HepG2 (cell line): Measurements from ENCODE around the gene RGS19. TPM values are rescaled to one million over a fixed set of nuclear protein-coding genes. Genes with fewer than 3 reads are reported as not detected.
A peak's percentile ranks its signal among the peaks of the same experiment; 100 is the strongest.

Experiments used
- AGO2 ChIP-seq: fragments of 200-400 bp; formaldehyde crosslinking; optimal IDR thresholded peaks from 2 replicates; pipeline ENCODE3; 2017; ENCODE audit warnings: mild to moderate bottlenecking, low read depth, low read length, moderate library complexity
- CTCF ChIP-seq: sonication (generic); formaldehyde crosslinking; IDR thresholded peaks from 2 replicates; pipeline ENCODE4 v1.5.0; 2020; ENCODE audit warnings: mild to moderate bottlenecking, missing genetic modification reagents, moderate library complexity
- FLYWCH1 ChIP-seq: sonication (generic); formaldehyde crosslinking; IDR thresholded peaks from 2 replicates; pipeline ENCODE4 v1.8.1; 2023; ENCODE audit warnings: mild to moderate bottlenecking, missing genetic modification reagents
- FOXA1 ChIP-seq, 2 experiments: fragments of 450-650 bp in 1 of 2; sonication (generic) in 1 of 2; formaldehyde crosslinking in 1 of 2; IDR thresholded peaks; 2 replicates each; pipeline versions ENCODE4 v1.4.0 to v1.6.1; 2016 to 2020; ENCODE audit warnings: missing genetic modification reagents in 1 of 2
- IRF9 ChIP-seq: sonication (generic); formaldehyde crosslinking; IDR thresholded peaks from 2 replicates; pipeline ENCODE4 v1.8.0; 2022; ENCODE audit warnings: missing genetic modification reagents, mild to moderate bottlenecking, borderline replicate concordance
- KLF11 ChIP-seq: IDR thresholded peaks from 2 replicates; pipeline ENCODE4 v1.6.1; 2016; ENCODE audit warnings: missing compliant biosample characterization
- RBM22 ChIP-seq: fragments of 200-400 bp; formaldehyde crosslinking; optimal IDR thresholded peaks from 2 replicates; pipeline ENCODE3; 2017; ENCODE audit warnings: mild to moderate bottlenecking, low read length, moderate library complexity
- SALL1 ChIP-seq: sonication (generic); formaldehyde crosslinking; IDR thresholded peaks from 2 replicates; pipeline ENCODE4 v1.8.0; 2022; ENCODE audit warnings: mild to moderate bottlenecking, missing genetic modification reagents
- SOX5 ChIP-seq: IDR thresholded peaks from 2 replicates; pipeline ENCODE4 v1.6.1; 2016; ENCODE audit warnings: borderline replicate concordance
- ZBTB14 ChIP-seq: sonication (generic); formaldehyde crosslinking; IDR thresholded peaks from 2 replicates; pipeline ENCODE4 v1.4.0; 2020; ENCODE audit warnings: missing genetic modification reagents
- ZBTB43 ChIP-seq: sonication (generic); formaldehyde crosslinking; conservative IDR thresholded peaks from 2 replicates; pipeline ENCODE4 v1.4.0; 2020; ENCODE audit warnings: missing genetic modification reagents
- ZIK1 ChIP-seq: sonication (generic); formaldehyde crosslinking; IDR thresholded peaks from 2 replicates; pipeline ENCODE4 v1.5.0; 2020; ENCODE audit warnings: mild to moderate bottlenecking, low read depth, missing genetic modification reagents, borderline replicate concordance
- ZNF556 ChIP-seq: sonication (generic); formaldehyde crosslinking; IDR thresholded peaks from 2 replicates; pipeline ENCODE4 v1.4.0; 2020; ENCODE audit warnings: mild to moderate bottlenecking, missing genetic modification reagents, borderline replicate concordance
- ZNF772 ChIP-seq: sonication (generic); formaldehyde crosslinking; IDR thresholded peaks from 2 replicates; pipeline ENCODE4 v1.5.0; 2020; ENCODE audit warnings: mild to moderate bottlenecking, missing genetic modification reagents
- ZSCAN31 ChIP-seq: sonication (generic); formaldehyde crosslinking; IDR thresholded peaks from 2 replicates; pipeline ENCODE4 v1.5.0; 2020; ENCODE audit warnings: low read depth, mild to moderate bottlenecking, missing genetic modification reagents
- polyA plus RNA-seq, 8 experiments: library from polyadenylated mRNA; depleted of rRNA in 3 of 8; stranded (reverse) in 7 of 8; unstranded in 1 of 8; fragments of >200 nt; fragmentation: Illumina TruSeq in 4 of 8; extraction: Trizol in 4 of 8; gene quantifications; 2 replicates each; pipeline versions ENCODE4 v1.2.1 to v1.2.3, GENCODE V29; 2011 to 2016; ENCODE audit warnings: low read depth in 4 of 8, missing spikeins in 1 of 8, mixed read lengths in 1 of 8; ENCODE audit not compliant: insufficient read depth in 1 of 8
- total RNA-seq, 5 experiments: library from RNA; depleted of rRNA; stranded (reverse); fragments of >200 nt; fragmentation: Illumina TruSeq; extraction: Trizol; gene quantifications; 2 replicates each; pipeline ENCODE4 v1.2.3, GENCODE V29; 2016; ENCODE audit warnings: low read depth in 1 of 5
- TF ChIP-seq, protein P1 (sequence below): sonication (generic); formaldehyde crosslinking; IDR thresholded peaks from 2 replicates; pipeline ENCODE4 v1.5.1; 2020; ENCODE audit warnings: mild to moderate bottlenecking, missing genetic modification reagents, moderate library complexity
- TF ChIP-seq, protein P2 (sequence below): sonication (generic); formaldehyde crosslinking; IDR thresholded peaks from 2 replicates; pipeline ENCODE4 v1.8.1; 2023; ENCODE audit warnings: mild to moderate bottlenecking, inconsistent platforms, moderate library complexity, missing genetic modification reagents, borderline replicate concordance

The RGS19 gene
- total and polyA plus RNA-seq, 2 of the 13 experiments (the other 11 are each of a cell fraction or from before 2014, with no cell fraction given), result 10.7 to 11.9 TPM

DNA sequence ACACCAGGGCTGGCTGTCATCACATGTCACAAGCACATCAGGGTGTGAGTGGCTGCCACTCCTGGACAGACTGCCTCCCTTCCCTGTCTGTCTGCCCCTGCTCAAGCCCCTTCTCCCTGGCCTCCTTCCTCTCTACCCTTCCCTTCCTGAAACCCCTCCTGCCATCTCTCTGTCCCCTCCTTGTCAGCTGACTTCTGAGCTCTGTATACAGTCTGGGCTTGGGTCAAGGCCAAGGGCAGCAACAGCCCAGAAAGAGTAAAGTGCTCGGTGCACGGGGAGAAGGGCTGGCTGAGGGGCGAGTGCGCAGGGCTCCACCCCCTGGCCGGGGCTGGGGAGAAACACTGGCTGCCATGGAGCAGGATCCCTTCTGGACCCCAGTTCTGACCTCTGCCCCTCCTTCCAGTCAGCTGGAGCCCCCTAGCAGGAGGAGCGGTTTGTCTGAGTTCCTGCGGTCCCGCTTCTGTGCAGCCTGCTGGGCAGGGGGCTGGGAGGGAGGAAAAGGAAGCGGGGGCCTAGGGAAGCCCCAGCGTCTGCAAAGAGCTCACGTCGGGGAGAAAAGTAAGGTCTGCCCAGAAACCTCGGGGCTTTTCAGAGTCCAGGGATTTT is 2.9 kb upstream of the RGS19 start (continued):
- TF ChIP-seq FOXA1 (IDR thresholded peaks at IDR 0.05) (no peak), FOXA1 (CRISPR knock-in tag; IDR thresholded peaks at IDR 0.05) (peak; percentile 61), KLF11 (0 out of 2 replicates have a peak, but pooled peaks have one; percentile 10), ZNF556 (CRISPR knock-in tag) (no peak), ZBTB43 (CRISPR knock-in tag) (0 out of 2 replicates have a peak, but pooled peaks have one; percentile 32), ZNF772 (CRISPR knock-in tag) (no peak), ZBTB14 (CRISPR knock-in tag) (0 out of 2 replicates have a peak, but pooled peaks have one; percentile 25), ZSCAN31 (CRISPR knock-in tag) (no peak), RBM22 (no peak), AGO2 (no peak), SOX5 (CRISPR knock-in tag) (peak; percentile 47), CTCF (peak; percentile 59), IRF9 (CRISPR knock-in tag) (0 out of 2 replicates have a peak, but pooled peaks have one; percentile 4), SALL1 (CRISPR knock-in tag) (0 out of 2 replicates have a peak, but pooled peaks have one; percentile 37), ZIK1 (CRISPR knock-in tag) (0 out of 2 replicates have a peak, but pooled peaks have one; percentile 16), FLYWCH1 (CRISPR knock-in tag) (no peak)
- TF ChIP-seq, protein P1, sequence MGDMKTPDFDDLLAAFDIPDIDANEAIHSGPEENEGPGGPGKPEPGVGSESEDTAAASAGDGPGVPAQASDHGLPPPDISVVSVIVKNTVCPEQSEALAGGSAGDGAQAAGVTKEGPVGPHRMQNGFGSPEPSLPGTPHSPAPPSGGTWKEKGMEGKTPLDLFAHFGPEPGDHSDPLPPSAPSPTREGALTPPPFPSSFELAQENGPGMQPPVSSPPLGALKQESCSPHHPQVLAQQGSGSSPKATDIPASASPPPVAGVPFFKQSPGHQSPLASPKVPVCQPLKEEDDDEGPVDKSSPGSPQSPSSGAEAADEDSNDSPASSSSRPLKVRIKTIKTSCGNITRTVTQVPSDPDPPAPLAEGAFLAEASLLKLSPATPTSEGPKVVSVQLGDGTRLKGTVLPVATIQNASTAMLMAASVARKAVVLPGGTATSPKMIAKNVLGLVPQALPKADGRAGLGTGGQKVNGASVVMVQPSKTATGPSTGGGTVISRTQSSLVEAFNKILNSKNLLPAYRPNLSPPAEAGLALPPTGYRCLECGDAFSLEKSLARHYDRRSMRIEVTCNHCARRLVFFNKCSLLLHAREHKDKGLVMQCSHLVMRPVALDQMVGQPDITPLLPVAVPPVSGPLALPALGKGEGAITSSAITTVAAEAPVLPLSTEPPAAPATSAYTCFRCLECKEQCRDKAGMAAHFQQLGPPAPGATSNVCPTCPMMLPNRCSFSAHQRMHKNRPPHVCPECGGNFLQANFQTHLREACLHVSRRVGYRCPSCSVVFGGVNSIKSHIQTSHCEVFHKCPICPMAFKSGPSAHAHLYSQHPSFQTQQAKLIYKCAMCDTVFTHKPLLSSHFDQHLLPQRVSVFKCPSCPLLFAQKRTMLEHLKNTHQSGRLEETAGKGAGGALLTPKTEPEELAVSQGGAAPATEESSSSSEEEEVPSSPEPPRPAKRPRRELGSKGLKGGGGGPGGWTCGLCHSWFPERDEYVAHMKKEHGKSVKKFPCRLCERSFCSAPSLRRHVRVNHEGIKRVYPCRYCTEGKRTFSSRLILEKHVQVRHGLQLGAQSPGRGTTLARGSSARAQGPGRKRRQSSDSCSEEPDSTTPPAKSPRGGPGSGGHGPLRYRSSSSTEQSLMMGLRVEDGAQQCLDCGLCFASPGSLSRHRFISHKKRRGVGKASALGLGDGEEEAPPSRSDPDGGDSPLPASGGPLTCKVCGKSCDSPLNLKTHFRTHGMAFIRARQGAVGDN, result peak; percentile 42; the same call in 1 of the 2 replicates
- TF ChIP-seq, protein P2, sequence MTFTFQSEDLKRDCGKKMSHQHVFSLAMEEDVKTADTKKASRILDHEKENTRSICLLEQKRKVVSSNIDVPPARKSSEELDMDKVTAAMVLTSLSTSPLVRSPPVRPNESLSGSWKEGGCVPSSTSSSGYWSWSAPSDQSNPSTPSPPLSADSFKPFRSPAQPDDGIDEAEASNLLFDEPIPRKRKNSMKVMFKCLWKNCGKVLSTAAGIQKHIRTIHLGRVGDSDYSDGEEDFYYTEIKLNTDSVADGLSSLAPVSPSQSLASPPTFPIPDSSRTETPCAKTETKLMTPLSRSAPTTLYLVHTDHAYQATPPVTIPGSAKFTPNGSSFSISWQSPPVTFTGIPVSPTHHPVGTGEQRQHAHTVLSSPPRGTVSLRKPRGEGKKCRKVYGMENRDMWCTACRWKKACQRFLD, result 0 out of 2 replicates have a peak, but pooled peaks have one; percentile 48
